ENCODE data around the gene GBP1. TPM values are rescaled to one million over a fixed set of nuclear protein-coding genes. Genes with fewer than 3 reads are reported as not detected.
"Not testable (repeated sequence)": the region's sequence is repeated elsewhere in the genome, so short reads cannot be mapped to it uniquely, and the experiment has no call there.

GBP1 gene
- total RNA-seq, 4 donors from 2014 or later = 1.8 to 6.9 (median 5.0) TPM

DNA sequence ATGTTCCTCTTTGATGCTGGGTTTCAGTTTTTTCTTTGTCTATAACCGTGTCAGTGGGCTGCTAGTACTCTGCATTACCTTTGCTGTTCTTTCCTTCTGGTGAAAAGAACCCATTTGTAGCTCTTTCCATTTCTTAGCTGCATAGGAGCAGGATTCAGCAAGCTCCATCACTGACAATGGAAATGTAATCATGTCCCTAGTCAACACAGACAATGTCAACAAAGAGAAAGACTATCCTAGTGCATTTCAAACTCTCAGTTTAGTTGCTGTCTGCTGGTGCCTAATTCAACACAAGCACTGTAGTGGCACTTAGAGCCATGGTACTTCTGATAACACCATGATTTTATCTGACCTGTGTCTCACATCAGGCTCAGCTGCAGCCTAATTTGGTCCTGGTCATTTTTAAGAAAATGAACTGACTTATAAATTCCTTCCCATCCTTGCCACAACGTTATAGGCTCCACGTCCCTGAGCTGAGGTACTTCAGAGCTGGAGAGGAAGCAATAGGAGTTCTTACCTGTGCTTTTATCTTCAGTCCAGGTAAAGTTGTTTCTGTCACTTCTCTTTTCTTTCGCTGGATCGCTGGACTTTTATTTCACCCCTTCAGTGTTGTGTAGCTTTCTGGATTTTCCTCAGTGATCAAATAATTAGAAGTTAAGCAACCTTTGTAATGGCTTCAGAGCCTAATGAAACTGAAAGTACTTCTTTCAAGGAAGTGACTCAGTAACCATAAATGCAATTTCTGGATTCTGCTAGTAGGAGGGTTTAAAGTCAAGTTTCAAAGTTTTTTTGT is 42.6 kb downstream of the GBP1 start, which contains the start of gene GBP3:
Gene GBP3, minus strand, starts transcription at position 700 of the 793 bp plus-strand sequence. CDS start 2,145 bp downstream, outside the sequence.
- Histone ChIP-seq H3K4me1 (peaks cover 0 to 5% of the 10 kb centered on the region in 2 donors), H3K9me3 (no peaks in the 10 kb centered on the region), H3K27me3 (no peaks in the 10 kb centered on the region), H3K27ac (peak within 1 kb of the TSS; percentile 63 to 80 (median 68)), H3K4me3 (peak within 1 kb of the TSS; percentile 50 to 55 (median 52)), H3K36me3 (no peaks in the 10 kb centered on the region)
- intact Hi-C loops (cut with DNase I; ENCODE audit: low total_unique reads) (no loop called here), in situ Hi-C loops (cut with MboI; ENCODE audit: low sequenced_read_pairs in 4 of 4) (no loop called here)
- ATAC-seq (peak; percentile 30 to 55), DNase-seq (no peak)
- TF ChIP-seq, protein P1, sequence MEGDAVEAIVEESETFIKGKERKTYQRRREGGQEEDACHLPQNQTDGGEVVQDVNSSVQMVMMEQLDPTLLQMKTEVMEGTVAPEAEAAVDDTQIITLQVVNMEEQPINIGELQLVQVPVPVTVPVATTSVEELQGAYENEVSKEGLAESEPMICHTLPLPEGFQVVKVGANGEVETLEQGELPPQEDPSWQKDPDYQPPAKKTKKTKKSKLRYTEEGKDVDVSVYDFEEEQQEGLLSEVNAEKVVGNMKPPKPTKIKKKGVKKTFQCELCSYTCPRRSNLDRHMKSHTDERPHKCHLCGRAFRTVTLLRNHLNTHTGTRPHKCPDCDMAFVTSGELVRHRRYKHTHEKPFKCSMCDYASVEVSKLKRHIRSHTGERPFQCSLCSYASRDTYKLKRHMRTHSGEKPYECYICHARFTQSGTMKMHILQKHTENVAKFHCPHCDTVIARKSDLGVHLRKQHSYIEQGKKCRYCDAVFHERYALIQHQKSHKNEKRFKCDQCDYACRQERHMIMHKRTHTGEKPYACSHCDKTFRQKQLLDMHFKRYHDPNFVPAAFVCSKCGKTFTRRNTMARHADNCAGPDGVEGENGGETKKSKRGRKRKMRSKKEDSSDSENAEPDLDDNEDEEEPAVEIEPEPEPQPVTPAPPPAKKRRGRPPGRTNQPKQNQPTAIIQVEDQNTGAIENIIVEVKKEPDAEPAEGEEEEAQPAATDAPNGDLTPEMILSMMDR (IDR thresholded peaks at IDR 0.05 in 4 of 5, conservative IDR thresholded peaks at IDR 0.05 in 1 of 5) = no peak
- TF ChIP-seq POLR2A (IDR thresholded peaks at IDR 0.05) = no peak

DNA sequence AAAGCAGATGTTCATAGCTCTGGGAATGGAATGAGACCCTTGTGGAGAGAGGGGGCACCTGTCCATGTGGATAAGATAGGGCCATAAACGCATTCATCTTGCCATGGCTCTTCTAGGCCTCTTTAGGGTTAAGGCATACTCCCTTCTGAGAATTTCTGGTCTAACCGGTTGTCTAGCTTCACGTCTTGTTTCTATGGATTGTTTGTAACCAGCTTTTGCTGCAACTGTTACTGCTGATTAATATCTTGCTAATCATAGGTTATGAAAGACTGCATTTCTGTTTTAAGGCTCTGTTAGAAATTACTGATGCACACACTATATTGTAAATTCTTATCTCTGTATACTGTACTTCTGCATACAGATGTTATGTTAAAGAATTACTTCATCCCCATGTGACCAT is 46.7 kb downstream of the GBP1 start:
- H3K9me3 ChIP-seq; intact Hi-C loops (cut with DNase I; ENCODE audit: low total_unique reads); H3K27me3 ChIP-seq; H3K4me3 ChIP-seq; DNase-seq; H3K4me1 ChIP-seq; in situ Hi-C loops (cut with MboI; ENCODE audit: low sequenced_read_pairs in 4 of 4); H3K27ac ChIP-seq; ATAC-seq: not testable (repeated sequence)
- peaks cover 0 to 22% of the 10 kb centered on the region in 2 donors for H3K36me3 ChIP-seq

DNA sequence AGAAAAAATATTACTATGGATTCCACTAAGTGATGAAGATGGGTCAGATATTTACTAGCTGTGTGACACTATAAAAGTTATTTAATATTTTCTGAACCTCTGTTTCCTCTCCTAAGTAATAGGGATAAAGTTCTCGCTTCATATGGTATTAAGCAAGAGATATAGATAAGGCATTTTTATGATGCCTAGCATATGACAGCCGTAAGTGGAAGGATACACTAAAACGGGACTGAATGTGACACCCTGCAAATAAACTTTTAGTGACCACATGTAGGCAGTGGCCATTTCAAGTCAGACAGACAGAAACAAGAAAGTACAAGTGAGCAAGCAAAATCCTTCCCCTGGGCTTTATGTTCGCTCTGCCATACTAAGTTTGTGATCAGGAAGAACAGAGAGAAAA is 56.5 kb downstream of the GBP1 start:
- in situ Hi-C loops (cut with MboI; ENCODE audit: low sequenced_read_pairs in 4 of 4) (loop anchor here (10.0 kb wide), 2 partner anchors 356 to 446 kb away; partner anchors contain the start of gene GBP6 (in 1 of the 4)), intact Hi-C loops (cut with DNase I; ENCODE audit: low total_unique reads) (no loop called here)
- no peak for TF ChIP-seq POLR2A (IDR thresholded peaks at IDR 0.05)
- TF ChIP-seq, protein P1 (IDR thresholded peaks at IDR 0.05 in 4 of 5, conservative IDR thresholded peaks at IDR 0.05 in 1 of 5) = no peak
- no peak overlapping the region for H3K27ac ChIP-seq
- no peaks in the 10 kb centered on the region for H3K27me3 ChIP-seq
- no peaks in the 10 kb centered on the region for H3K9me3 ChIP-seq
- no peak for ATAC-seq
- H3K4me3 ChIP-seq = no peak overlapping the region
- no peak for DNase-seq
- H3K4me1 ChIP-seq = no peaks in the 10 kb centered on the region
- peaks cover 0 to 3% of the 10 kb centered on the region in 2 donors for H3K36me3 ChIP-seq

DNA sequence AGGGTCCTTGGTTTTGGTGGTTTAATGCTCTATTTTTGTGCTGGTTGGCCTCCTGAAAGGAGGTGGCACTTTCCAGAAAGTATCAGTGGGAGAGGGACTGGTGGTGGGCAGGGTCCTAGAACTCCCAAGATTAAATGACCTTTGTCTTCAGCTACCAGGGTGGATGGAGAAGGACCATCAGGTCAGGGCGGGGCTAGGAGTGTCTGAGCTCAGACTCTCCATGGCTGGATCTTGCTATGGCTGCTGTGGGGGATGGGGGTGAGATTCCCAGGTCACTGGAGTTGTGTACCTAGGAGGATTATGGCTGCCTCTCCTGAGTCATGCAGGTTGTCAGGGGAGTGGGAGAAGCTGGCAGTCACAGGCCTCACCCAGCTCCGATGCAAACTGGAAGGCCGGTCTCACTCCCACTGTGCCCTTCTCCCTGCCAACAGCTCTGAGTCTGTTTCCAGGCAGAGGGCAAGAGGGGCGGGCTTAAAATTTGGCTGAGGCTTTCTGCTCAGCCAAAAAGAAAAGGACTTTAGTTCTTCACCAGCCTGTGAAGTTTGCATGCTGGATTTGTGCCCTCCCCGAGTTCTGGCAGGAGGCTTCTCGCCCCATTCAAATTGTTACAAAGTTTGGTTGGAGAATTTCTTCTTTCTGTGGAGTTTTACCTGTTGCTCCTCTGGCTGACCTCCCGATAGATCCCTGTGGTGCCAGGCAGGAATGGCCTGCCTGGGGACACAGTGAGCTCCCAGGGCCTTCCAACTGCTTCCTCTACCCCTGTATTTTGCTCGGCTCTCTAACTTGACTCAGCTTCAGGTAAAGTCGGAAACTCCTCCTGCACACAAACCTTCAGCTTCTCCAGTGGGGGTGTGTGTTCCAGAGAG is 59.5 kb downstream of the GBP1 start:
- Histone ChIP-seq H3K4me1 (no peaks in the 10 kb centered on the region), H3K27ac (no peak overlapping the region), H3K27me3 (no peaks in the 10 kb centered on the region), H3K4me3 (no peak overlapping the region), H3K36me3 (no peaks in the 10 kb centered on the region), H3K9me3 (no peaks in the 10 kb centered on the region)
- ATAC-seq = no peak
- in situ Hi-C loops (cut with MboI; ENCODE audit: low sequenced_read_pairs in 4 of 4) (loop anchor here (10.0 kb wide), 2 partner anchors 359 to 449 kb away; partner anchors contain the start of gene GBP6 (in 1 of the 4)), intact Hi-C loops (cut with DNase I; ENCODE audit: low total_unique reads) (no loop called here)
- TF ChIP-seq, protein P1 (IDR thresholded peaks at IDR 0.05 in 4 of 5, conservative IDR thresholded peaks at IDR 0.05 in 1 of 5) = no peak
- no peak for TF ChIP-seq POLR2A (IDR thresholded peaks at IDR 0.05)
- DNase-seq = no peak

Other genes with a start within 250 kb of the GBP1 start
- 10 to 100 TPM; 20.2 to 30.3 (median 24.7) TPM for gene GTF2B, start 173.6 kb downstream of the GBP1 start, total RNA-seq
- 1 to 10 TPM; 6.6 to 9.1 (median 7.0) TPM for gene KYAT3, start 72.6 kb downstream of the GBP1 start, total RNA-seq
- 1 to 10 TPM; 4.9 to 9.2 (median 5.8) TPM for gene RBMXL1, start 72.6 kb downstream of the GBP1 start, total RNA-seq
- gene GBP3, start 42.3 kb downstream of the GBP1 start, total RNA-seq = 1 to 10 TPM; 1.5 to 6.6 (median 2.5) TPM
- 100 to 1,000 TPM in 1 of 4 donors, 10 to 100 TPM in 3; 28.6 to 115 (median 56.2) TPM for gene GBP2, start 60.9 kb upstream of the GBP1 start, total RNA-seq
- not detected for gene GBP7, start 110.8 kb upstream of the GBP1 start, total RNA-seq
- 10 to 100 TPM in 1 of 4 donors, 1 to 10 TPM in 3; 1.6 to 15.0 (median 5.0) TPM for gene GBP4, start 133.7 kb upstream of the GBP1 start, total RNA-seq
- gene GBP5, start 207.7 kb upstream of the GBP1 start, total RNA-seq = 1 to 10 TPM in 1 of 4 donors, under 1 TPM in 2, not detected in 1; 0.13 to 1.0 (median 0.25) TPM